ENCODE results near the gene NEURL1.
A peak's percentile ranks its signal among the peaks of the same experiment; 100 is the strongest.

Gene NEURL1

DNA sequence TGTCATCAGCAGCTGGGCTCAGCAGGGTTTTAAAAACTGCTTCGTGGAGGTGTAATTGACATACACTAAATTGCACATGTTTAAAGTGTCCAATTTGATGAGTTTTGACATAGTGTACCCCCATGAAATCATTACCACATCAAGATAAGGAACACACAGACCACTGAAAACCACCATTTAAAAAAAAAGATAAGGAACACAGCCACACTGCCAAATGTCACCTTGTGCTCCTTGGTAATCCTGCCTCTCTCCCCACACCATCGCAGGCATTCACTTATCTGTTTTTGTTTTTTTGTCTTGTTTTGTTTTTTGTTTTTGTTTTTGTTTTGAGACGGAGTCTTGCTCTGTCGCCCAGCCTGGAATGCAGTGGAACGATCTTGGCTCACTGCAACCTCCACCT lies 75.0 kb downstream of the NEURL1 start:
- no peak for DNase-seq

DNA sequence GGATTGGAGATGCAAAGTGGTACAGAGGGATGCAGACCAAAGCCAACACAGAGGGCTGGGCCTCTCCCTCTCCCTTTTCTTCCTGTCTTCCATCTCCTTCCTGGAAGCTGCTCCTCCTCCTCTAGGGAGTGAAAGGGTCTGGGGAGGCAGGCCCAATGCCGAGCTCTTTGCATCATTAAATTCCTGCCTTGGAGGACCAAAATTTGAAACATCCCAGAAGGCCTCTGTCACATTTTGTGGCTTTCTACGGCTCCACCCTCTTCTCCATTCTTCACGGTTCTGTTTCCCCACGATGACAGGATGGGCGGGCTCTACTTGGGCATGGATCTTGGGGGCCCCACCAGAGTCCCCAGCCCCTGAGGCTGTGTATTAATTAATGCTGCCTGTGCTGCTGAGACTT lies 76.4 kb downstream of the NEURL1 start:
- DNase-seq: no peak

DNA sequence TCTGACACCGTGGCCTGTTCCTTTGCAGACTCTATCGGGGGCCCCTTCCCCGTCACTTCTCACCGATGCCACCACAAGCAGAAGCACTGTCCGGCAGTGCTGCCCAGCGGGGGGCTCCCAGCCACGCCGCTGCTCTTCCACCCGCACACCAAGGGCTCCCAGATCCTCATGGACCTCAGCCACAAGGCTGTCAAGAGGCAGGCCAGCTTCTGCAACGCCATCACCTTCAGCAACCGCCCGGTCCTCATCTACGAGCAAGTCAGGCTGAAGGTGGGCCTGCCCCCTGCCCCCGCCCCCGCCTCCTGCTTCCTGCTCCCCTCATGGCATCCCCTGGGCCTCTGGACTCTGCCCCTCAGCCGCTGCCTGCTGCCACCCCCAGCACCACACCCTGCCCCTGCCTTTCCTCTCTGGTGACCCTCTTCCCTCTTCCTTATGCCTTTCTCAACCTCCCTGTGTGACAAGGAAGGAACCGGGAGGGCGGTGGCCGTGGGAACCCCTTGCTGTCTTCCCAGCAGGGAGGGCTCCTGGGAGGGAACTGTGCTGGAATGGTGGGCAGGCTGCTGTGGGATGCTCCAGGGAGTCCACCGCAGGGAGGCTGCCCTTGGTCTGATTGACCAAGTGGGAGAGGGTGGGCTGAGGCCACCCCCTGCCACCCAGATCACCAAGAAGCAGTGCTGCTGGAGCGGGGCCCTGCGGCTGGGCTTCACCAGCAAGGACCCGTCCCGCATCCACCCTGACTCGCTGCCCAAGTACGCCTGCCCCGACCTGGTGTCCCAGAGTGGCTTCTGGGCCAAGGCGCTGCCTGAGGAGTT lies 77.5 kb downstream of the NEURL1 start:
- no peak for DNase-seq

DNA sequence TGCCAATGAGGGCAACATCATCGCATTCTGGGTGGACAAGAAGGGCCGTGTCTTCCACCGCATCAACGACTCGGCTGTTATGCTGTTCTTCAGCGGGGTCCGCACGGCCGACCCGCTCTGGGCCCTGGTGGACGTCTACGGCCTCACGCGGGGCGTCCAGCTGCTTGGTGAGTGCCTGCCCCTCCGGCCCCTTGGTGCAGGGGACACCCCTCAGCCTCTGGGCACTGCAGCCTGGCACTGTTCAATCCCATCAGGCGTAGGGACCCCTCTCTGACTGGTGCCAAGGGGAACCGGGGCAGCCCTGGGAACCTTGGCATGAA lies 78.1 kb downstream of the NEURL1 start:
- DNase-seq: no peak

DNA sequence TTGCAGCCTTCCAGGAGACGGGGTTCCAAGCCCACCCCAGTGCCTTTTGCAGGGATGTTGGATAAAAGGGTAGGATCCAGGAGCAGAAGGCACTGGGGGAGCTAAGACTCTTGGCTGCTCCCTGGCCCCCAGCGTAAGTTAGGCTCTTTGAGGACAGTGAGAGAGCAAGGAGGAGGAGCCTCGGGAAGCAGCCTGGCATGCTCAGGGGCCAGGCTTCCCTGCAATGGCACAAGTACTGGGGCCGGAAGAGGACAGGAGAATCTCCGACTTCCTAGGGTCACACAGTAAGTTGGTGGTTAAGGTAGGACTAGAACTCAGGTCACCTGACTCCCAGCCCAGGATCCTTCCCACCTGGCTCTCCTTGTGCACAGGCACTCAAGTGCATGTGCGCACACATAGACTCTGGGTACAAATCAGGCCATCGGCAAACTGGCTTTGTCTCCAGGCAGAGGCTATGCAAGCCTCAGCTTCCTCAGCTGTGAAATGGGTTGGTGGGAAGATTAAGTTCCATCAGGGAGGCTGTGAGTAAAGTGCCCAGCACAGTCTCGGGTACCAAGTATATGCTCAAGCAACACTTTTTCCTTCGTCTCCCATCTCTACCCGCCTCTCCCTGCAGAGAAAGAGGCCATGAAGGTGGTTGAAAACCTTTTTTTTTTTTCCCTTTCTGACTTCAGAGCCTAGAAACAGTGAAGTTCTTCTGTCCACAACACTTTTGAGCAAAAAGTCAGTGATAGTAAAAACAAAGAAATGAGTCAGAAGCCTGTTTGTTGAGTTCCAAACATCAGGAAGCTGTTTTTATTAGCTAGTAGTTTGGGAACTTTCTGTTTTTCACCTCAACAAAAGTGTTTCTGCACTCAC lies 79.1 kb downstream of the NEURL1 start:
- DNase-seq: no peak

DNA sequence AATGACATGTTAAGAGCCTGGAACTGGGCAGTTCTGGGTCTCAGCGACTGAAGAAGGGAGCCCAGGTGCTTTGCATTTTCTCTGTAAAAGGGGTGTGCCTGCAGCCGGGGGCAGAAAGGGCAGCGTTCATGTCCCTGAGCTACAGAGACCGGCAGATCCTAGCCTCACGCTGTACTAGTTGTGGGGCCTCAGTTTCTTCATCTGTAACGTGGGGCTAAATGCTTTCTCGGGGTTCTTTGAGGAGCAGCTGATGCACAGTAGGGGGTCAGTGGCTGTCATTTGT lies 79.6 kb downstream of the NEURL1 start:
- DNase-seq: no peak

DNA sequence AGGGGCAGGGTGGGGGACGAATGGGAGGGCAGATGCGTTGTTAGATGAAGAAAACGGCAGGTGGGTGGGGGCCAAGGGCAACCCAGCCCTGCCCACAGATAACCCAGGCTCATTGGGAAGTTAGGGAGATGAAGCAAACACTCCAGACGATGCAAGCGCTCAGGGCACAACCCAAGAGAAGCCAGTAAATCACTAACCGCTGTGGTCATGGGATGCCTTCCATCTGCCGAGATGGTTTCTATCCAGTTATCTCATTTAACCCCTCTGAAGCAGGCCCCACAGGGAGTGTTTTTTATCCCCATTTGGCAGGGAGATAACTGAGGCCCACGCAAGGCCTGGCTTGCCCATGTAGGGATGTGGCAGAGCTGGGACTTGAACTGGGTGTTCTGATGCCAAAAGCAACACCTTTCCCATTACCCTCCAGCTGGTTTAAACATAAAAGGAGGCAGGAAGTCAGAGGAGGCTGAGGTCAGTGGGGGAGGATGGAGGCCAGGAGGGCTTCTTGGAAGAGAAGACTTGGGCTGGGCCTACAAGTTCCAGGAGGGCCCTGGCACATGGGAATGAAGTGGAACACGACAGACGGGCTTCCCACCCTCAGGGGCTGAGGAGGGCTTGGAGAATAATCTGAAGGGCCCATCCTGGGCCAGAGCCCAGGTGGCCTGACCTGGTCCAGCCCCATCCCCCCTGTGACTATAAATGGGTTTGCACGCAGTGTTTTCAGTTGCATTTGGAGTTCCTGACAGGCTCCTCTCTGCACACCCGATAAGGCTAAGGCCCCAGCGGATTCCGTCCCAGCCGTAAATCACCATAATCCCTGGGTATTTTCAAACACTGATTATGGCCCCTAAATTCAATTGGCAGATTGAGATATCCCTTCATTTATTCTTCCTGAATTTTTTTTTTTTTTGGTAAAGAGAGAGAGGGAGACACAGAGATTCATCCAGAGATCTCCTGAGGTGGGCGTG lies 80.9 kb downstream of the NEURL1 start:
- DNase-seq: no peak

DNA sequence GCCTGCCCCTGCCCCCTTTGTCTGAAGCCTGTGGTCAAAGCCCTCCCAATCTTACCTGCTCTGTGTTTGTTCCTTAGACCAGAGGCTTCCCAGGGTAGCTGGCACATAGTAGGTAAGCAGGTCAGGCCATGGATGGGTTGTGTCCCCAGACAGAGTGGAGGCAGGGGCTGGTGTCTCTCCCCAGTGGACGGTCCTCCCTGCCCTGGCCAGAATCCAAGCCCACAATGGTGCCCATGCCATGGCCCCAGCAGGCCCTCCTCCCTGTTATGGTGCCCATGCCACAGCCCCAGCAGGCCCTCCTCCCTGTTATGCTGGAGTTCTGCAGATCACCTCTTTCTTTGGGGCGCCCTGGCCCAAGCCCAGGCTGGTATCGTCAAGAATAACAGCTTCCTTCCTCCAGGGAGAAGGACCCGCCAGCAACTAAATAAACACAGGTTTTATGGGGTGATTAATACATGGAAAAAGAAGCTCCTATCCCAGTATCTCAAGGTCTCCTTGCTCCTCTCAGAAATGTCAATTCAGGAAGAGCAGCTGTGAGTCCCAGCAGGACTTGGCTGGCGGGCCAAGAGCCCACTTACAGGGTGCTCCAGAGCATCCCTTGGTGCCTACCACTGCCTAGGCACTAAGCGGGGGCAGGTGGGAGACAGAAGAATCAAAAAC lies 82.0 kb downstream of the NEURL1 start:
- DNase-seq: no peak

DNA sequence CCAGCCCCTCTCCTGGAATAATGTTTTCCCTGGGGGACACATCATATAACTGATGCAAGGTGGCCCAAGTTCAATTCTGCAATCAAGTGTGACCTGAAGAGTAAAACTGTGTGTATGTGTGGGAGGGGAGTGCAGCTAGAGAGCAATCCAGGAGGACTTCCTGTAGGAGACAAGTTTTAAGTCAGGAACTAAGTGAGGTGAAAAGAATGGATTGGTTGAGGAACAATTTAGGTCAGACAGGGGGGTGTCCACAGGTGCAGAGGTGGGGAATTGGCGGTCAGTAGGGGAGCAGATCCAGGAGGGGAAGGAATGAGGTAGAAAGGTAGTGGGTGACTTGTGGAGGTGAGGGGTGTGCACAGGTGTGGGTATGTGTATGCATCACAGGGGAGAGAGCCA lies 82.6 kb downstream of the NEURL1 start:
- DNase-seq: no peak

DNA sequence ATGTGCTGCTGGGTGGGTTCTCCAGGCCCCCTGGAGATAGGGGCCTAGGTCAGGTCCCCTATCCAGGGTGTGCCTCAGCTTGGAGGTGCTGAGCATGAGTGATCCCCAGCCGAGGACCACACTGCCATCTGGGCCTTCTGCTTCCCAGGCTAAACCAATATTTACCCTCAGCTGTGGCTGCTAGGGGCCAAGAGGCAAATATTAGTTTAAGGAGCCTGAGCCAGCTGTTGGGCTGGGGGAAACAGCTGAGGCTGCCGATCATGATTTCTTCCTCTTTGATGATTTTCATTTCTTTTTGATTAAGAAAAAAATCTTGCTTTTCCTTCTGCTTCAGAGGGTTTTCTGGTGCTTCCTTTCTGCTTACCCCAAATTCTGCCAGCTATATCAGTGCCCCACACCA lies 83.4 kb downstream of the NEURL1 start:
- no peak for DNase-seq

DNA sequence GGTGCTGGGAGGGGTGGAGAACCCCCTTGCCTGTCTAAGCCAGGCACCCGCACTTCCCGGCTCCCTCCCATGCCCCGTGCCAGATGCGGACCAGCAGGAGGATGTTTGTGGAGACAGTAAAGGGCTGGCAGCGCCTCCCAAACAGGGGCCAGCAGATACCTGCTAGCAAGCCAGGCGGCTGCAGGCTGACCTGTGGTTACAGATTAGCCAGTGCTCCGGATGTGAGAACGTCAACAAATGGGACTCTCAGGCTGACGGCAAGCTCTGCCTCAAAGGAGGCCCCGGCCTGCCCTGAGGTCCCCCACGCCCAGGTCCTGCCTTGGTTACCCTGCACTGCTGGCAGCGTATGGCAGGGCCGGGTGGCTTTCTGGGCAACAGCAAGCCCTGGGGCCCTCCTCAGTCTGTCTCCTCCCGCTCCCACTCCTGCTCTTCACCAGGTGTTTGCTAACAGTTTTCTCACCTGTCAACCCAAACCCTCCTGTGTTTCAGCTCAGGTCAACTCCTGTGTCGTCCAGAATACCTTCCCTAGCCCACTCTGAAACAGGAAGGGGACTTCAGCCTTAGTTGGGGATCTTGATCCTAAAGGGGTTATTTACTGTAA lies 85.4 kb downstream of the NEURL1 start:
- no peak for DNase-seq

DNA sequence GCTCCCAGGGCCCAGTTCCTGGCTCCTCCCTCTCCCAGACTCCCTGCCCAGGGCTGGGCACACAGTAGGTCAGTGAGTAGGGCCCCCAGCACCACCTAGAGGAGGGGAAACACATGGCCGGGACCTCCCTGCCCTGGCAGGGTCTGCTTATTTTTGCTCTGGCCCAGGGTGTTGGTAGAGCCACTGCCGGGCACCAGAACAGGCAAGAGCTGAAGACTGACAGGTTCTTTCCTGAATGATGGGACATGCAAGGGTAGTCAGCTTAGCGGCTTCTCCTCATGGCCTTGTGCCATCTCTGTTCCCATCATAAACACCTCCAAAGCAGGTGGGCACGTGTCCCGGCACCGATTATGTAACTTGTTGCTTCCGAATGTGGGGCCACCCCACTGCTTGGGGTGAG lies 86.5 kb downstream of the NEURL1 start:
- no peak for DNase-seq

DNA sequence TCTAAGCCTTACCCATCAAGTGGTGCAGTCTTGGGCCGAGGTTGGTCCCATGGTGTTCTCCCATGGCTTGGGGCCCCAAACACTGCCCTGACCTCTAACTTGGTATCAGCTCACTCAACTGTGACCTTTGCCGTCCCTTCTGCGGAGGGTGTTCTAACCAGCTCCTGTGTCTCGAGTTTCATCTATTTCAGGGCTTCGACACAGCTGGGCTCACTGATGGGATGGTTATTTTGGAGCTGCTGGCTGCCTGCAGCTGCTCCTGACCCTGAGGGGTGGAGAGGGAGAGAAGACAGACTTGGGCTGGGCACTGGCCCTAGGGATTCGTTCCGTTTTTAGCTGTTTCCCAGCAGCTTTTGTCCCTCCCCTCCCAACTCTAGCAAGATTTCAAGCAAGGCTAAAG lies 86.9 kb downstream of the NEURL1 start:
- no peak for DNase-seq

DNA sequence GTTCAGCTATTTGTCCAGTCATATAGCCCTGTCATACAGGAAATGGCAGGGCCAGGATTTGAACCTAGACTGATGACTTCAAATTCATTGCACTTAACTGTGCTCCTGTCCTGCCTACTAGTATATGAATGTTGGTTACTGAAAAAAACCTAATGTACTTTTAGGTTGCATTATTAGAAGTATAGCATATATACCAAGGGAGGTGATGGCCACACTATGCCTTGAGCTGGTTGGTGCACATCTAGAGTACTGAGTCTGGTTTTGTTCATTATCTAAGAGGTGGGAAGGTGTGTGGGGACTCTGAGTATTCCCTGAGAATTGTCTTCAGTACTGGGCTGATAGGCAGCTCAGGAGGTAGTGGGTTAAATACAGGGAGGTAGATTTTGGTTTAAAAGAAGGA lies 88.0 kb downstream of the NEURL1 start:
- DNase-seq: no peak

DNA sequence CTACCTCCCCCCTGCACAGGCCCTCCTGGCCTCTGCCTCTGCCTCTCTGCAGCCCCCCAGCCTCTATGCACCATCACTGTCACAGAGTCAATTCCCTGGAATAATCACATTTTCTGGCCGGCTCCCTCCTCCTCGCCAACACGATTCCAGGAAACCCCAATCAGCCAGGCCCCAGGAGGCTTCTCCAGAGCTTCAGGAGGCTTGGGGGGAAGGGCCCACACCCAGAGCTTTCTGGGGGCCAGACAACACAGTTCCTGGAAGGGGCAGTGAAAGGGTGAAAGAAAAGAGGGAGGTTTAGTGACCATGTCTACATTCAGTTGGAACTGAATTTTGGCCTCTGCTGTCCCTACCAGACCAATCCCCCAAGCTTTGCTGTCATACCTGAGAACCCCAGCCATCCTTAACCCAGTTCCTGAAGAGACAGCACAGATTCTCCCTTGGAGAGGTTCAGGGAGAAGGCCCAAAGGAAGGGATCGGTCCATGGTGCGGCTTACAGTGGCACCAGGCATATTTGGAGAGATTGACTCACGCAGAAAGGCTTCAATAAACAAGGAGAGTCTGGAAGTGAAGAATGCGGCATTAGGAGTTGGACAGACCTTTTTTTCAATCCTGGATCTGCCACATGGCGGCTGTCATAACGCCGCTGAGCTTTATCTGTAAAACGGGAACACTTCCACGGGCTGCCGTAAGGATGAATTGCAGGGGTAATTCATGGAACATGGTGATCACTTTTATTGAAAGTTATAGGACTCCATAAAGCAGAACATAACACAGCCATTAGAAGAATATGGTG lies 89.0 kb downstream of the NEURL1 start:
- DNase-seq: no peak

DNA sequence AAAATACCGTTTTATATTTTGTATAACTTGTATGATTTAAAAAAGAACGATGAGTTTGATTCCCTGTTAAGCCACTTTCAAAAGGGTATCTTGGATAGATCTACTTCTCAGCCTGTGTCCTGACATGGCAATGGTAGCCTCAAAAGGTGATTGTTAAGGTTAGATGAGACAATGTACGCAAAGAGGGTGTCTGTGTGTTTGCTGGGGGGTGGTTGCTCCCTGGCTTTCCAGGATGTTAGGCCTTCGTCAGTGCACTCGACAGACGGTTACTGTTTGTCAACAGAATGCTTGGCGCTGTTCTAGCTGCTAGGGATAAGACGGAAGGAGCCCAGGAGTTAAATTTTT lies 90.3 kb downstream of the NEURL1 start:
- no peak for DNase-seq

DNA sequence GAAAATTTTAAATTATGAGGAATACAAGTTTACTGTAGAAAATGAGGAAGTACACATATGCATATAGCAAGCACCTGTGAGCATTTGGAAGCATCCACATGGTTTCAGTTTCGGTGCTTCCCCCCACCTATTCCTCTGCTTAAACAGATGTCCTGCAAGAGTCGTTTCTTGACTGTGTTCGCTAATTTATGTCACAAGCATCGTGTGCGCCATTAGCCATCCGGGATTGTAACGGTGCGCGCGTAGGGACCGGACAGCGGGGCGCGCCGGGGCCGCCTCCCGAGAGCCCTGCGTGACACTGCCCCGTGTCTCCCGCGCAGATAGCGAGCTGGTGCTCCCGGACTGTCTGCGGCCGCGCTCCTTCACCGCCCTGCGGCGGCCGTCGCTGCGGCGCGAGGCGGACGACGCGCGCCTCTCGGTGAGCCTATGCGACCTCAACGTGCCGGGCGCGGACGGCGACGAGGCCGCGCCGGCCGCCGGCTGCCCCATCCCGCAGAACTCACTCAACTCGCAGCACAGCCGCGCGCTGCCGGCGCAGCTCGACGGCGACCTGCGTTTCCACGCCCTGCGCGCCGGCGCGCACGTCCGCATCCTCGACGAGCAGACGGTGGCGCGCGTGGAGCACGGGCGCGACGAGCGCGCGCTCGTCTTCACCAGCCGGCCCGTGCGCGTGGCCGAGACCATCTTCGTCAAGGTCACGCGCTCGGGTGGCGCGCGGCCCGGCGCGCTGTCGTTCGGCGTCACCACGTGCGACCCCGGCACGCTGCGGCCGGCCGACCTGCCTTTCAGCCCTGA lies 90.9 kb downstream of the NEURL1 start:
- peak; percentile 73 for DNase-seq

DNA sequence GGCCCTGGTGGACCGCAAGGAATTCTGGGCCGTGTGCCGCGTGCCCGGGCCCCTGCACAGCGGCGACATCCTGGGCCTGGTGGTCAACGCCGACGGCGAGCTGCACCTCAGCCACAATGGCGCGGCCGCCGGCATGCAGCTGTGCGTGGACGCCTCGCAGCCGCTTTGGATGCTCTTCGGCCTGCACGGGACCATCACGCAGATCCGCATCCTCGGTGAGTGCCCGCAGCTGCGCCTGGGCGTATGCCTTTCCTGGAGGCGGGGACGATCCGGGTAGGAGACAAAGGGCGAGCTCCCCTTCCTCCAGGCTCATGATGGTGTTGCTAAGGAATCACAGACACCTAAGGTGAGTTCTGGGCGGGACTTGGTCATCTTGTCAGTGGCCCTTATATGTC lies 91.5 kb downstream of the NEURL1 start:
- no peak for DNase-seq

DNA sequence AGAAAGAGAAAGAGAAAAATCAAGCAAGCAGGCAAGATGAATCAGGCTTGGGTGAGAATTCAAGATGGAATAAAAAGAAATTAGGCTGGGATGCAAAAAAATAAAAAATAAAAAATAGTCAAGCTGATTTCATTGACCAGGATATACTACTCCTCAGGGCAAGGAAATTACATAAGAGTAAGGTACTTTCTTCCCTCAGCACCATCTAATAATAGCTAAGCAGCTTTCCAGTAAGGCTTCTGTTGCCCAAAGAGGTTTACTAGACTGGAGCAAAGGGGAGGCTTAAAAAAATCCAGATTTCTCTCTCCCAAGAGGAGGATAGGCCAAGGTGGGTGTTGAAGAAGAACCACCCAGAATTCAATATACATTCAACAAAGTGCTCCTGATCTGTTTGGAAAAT lies 93.6 kb downstream of the NEURL1 start:
- DNase-seq: no peak

DNA sequence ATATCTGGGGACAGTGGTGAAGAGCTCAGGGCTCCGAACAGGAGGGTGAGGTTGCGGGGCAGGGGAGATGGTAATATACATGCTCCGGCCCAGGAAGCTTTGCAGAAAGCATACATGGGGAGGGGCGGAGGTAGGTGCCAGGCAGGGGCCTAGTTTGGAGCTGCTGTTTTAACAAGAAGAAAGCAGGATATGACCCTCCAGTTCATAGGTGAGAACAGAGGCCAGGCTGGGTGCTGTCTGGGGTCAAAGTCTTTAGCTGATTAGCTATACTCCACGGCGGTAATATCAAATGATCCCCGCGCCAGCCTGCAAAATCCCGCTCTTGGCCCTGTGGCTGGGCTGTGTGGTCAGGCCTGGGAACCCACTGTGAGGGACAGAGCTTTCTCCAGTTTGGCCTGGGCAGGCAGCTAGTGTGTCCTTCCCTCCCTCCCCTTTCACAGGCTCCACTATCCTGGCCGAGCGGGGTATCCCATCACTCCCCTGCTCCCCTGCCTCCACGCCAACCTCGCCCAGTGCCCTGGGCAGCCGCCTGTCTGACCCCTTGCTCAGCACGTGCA lies 95.6 kb downstream of the NEURL1 start:
- no peak for DNase-seq

DNA sequence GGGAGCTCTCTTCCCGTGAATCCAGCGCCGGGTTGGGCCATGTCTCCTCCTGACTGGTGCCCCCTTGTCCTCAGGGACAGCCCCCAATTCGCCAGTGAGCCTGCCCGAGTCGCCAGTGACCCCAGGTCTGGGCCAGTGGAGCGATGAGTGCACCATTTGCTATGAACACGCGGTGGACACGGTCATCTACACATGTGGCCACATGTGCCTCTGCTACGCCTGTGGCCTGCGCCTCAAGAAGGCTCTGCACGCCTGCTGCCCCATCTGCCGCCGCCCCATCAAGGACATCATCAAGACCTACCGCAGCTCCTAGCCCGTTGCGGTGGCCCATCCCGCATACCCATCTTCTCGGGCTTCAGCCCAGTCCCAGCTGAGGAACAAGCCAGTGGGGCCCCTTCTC lies 96.6 kb downstream of the NEURL1 start:
- no peak for DNase-seq
